ENCODE results near the gene SLC11A2. TPM values are rescaled to one million over a fixed set of nuclear protein-coding genes. Genes with fewer than 3 reads are reported as not detected.

SLC11A2 gene
- total RNA-seq, 1 experiment from 2014 or later, result 38.7 TPM

- CTCF ChIA-PET, result no interaction called here
- no peak overlapping the region for H3K4me2 ChIP-seq (ENCODE audit: low read length)
- TF ChIP-seq POLR2AphosphoS5 (IDR thresholded peaks at IDR 0.05; ENCODE audit: low read depth, low read length) (no peak), REST (IDR thresholded peaks at IDR 0.05; ENCODE audit: low read depth) (no peak), EZH2phosphoT487 (IDR thresholded peaks at IDR 0.05; ENCODE audit: borderline replicate concordance) (no peak), FOSL1 (IDR thresholded peaks at IDR 0.05; ENCODE audit: low read depth) (no peak), ZNF274 (IDR thresholded peaks at IDR 0.05; ENCODE audit: low read depth, low read length) (no peak), YY1 (IDR thresholded peaks at IDR 0.05; ENCODE audit: extremely low read depth, insufficient replicate concordance, low read depth, low read length) (no peak), ZFX (IDR thresholded peaks at IDR 0.05) (no peak), SIN3A (IDR thresholded peaks at IDR 0.05; ENCODE audit: low read depth) (no peak), POLR2A (IDR thresholded peaks at IDR 0.05; ENCODE audit: borderline replicate concordance, extremely low read depth, insufficient read depth, insufficient read length) (no peak), TCF7L2 (IDR thresholded peaks at IDR 0.05; ENCODE audit: borderline replicate concordance, extremely low read depth, insufficient read depth, insufficient read length) (no peak), SP1 (IDR thresholded peaks at IDR 0.05; ENCODE audit: low read depth) (no peak), CTCF (IDR thresholded peaks at IDR 0.05 in 2 of 3, conservative IDR thresholded peaks at IDR 0.05 in 1 of 3; ENCODE audit: borderline replicate concordance in 1 of 3, insufficient read depth in 1 of 3, low read depth in 2 of 3, low read length in 2 of 3) (no peak), CBX3 (IDR thresholded peaks at IDR 0.05; ENCODE audit: low read depth) (no peak), RAD21 (IDR thresholded peaks at IDR 0.05; ENCODE audit: low read depth) (no peak), ZBTB33 (IDR thresholded peaks at IDR 0.05; ENCODE audit: extremely low read depth, insufficient replicate concordance, low read length) (no peak), SRF (IDR thresholded peaks at IDR 0.05; ENCODE audit: low read depth) (no peak), EZH2 (IDR thresholded peaks at IDR 0.05) (no peak), CEBPB (IDR thresholded peaks at IDR 0.05; ENCODE audit: low read depth) (no peak)
- TF ChIP-seq, protein P1, sequence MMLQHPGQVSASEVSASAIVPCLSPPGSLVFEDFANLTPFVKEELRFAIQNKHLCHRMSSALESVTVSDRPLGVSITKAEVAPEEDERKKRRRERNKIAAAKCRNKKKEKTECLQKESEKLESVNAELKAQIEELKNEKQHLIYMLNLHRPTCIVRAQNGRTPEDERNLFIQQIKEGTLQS (IDR thresholded peaks at IDR 0.05), result no peak
- no peaks in the 10 kb centered on the region for H4K20me1 ChIP-seq (ENCODE audit: insufficient read depth)
- no peak overlapping the region for H3K9ac ChIP-seq (ENCODE audit: low read length)
- no peaks in the 10 kb centered on the region for H3K4me1 ChIP-seq (ENCODE audit: control insufficient read depth in 1 of 2, insufficient read depth in 2 of 2, low read length in 2 of 2)
- H3K36me3 ChIP-seq (ENCODE audit: control insufficient read depth in 1 of 2, insufficient read depth in 2 of 2, low read length in 2 of 2), result peaks cover 7 to 21% of the 10 kb centered on the region in 2 experiments; a peak in 3 of 4 replicates
- RAD21 ChIA-PET (ENCODE audit: low non-redundant PET in 1 of 2, low total read pairs in 2 of 2, uncharacterized antibody in 2 of 2, unreplicated experiment in 2 of 2), result no interaction called here
- no TSS peak for BruUV-seq (replicated peaks)
- H3K27ac ChIP-seq (ENCODE audit: low read depth, low read length), result no peak overlapping the region
- no peaks in the 10 kb centered on the region for H3K9me2 ChIP-seq (ENCODE audit: insufficient read depth)
- POLR2A ChIA-PET, result interaction anchor here (0.5 kb wide), 1 partner anchor 637 kb away, joined by 3 read pairs; no protein-coding TSS in a partner anchor
- no peaks in the 10 kb centered on the region for H3K27me3 ChIP-seq (ENCODE audit: insufficient read depth, low read length)
- intact Hi-C loops (cut with micrococcal nuclease), result no loop called here
- H3K9me3 ChIP-seq (ENCODE audit: control insufficient read depth in 1 of 2, insufficient read depth in 1 of 2, low read depth in 1 of 2, low read length in 2 of 2), result no peaks in the 10 kb centered on the region
- no peaks in the 10 kb centered on the region for H3K79me2 ChIP-seq (ENCODE audit: insufficient read depth, low read length)
- no peak overlapping the region for H3K4me3 ChIP-seq (replicated peaks in 1 of 2; ENCODE audit: low read depth in 1 of 2, low read length in 2 of 2)
- ATAC-seq (no peak), DNase-seq (ENCODE audit: low read depth, low spot score) (no peak)
- H2AFZ ChIP-seq (ENCODE audit: low read depth, low read length, poor library complexity, severe bottlenecking), result no peak overlapping the region
Measured at GRCh38 chr12:51067229-51067628, 41.0 kb upstream of the SLC11A2 start.
